HG02571 (cell line): ENCODE results near the gene GDPD2.
"Not testable (repeated sequence)": the region's sequence is repeated elsewhere in the genome, so short reads cannot be mapped to it uniquely, and the experiment has no call there.

Source experiments
- ATAC-seq: cut with Tn5 transposase; IDR thresholded peaks from one replicate; pipeline ENCODE4 v1.9.1; 2021; ENCODE audit warnings: mild to moderate bottlenecking, moderate library complexity; ENCODE audit not compliant: unreplicated experiment

The GDPD2 gene, protein sequence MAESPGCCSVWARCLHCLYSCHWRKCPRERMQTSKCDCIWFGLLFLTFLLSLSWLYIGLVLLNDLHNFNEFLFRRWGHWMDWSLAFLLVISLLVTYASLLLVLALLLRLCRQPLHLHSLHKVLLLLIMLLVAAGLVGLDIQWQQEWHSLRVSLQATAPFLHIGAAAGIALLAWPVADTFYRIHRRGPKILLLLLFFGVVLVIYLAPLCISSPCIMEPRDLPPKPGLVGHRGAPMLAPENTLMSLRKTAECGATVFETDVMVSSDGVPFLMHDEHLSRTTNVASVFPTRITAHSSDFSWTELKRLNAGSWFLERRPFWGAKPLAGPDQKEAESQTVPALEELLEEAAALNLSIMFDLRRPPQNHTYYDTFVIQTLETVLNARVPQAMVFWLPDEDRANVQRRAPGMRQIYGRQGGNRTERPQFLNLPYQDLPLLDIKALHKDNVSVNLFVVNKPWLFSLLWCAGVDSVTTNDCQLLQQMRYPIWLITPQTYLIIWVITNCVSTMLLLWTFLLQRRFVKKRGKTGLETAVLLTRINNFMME

DNA sequence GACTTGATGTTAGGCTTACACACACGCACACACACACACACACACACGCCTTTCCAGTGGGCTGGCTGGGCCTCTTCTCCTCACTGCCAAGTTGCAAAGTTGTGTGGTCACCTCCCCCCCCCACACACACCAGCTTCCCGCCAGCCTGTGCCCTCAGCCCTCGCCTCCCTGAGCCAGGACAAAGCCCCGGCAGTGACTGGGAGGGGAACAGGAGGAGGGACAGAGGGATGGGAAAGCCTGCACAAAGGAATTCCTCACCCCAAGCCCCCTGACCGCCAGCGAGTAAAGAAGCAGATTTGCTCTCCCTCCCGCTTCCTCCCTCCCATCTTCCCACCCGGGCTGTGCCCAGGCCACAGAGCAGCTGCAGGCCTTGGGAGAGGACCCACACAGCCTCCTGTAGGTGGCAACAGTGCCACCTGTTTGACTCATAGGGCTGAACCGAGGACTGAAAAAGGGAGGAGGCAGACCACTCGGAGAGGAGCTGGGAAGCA lies at the start of gene GDPD2:
Gene GDPD2 (plus strand): TSS at position 464 of the 491 bp plus-strand sequence. CDS start 1,671 bp downstream, outside the sequence.
- ATAC-seq, result no peak

DNA sequence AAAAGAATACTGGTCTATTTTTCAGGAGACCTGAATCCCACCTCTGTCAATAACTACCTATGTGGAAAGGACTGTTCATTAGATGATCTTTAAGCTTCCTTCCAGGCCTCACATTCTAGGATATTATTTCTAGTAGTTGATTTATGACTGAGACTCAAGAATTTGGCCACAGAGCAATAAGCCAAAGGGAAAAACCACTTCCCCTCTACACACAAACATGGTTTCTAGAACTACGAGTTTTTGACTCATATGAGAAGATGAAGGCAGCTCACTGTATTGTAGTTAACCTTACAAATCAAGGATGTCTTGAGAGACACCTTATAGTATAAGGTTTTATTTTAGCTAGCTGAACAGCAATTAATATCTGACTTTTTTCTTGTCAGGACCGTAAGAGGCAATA lies 36.9 kb upstream of the GDPD2 start:
- ATAC-seq, result no peak

DNA sequence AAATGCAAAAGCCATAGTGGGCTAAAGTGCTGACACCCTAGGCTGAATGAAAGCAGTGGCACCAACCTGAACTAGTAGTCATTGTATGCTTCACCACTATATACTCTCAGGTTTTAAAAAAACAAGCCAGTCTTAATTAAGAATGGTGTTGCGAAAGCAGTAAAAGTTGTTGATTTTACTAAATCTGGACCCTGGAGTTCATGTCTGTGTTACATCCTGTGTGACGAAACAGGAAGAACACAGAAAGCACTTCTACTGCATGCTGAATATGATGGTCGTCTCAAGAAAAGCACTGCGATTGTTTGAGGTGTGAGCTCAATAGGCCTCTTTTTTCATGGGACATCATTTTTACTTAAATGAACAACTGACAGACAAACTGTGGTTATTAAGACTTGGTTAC lies 24.2 kb upstream of the GDPD2 start:
- ATAC-seq, result no peak

DNA sequence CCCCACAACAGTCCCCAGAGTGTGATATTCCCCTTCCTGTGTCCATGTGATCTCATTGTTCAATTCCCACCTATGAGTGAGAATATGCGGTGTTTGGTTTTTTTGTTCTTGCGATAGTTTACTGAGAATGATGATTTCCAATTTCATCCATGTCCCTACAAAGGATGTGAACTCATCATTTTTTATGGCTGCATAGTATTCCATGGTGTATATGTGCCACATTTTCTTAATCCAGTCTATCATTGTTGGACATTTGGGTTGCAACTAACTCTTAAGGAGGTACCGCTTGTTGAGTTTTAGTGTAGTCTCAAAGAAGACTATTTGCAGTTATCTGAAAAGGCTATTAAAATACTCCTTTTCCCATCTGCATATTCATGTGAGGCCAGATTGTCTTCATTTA lies 22.9 kb upstream of the GDPD2 start:
- ATAC-seq, result not testable (repeated sequence)

DNA sequence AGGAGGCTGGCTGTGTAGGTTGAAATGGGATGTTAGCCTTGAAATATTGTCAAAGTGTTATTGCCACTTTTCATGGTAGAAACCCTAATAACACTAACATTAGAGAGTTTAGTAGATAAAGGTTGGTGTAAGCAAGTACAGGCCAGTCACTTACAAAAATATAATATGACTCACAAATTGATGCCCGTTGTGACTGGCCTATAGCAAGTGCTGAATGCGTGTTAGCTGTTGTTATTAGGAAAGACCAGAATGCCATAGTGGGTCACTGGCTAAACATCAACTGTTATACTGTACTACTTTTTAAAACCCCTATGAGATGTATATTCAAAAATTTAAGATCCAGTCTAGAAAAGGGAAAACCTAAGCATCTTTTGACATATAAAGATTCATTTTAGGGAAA lies 20.4 kb upstream of the GDPD2 start:
- ATAC-seq, result no peak

DNA sequence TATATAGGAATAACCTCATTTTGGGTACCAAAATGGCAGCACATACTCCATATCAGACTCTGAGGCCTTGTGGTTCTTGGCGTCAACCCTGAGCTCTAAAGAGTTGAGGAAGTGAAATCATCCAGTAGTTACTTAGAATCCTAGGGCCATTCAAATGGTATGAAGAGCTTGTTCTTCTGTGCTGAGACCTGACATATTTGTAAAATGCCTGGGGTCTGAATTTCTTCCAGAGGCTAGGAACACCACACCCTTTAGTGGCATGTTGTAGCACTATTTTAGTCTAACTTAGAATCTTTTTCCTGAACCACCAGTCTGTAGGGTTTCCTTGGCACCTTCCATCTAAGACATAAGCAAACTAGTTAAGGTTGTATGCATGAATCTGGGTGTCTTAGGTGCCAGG lies 18.1 kb upstream of the GDPD2 start:
- no peak for ATAC-seq

DNA sequence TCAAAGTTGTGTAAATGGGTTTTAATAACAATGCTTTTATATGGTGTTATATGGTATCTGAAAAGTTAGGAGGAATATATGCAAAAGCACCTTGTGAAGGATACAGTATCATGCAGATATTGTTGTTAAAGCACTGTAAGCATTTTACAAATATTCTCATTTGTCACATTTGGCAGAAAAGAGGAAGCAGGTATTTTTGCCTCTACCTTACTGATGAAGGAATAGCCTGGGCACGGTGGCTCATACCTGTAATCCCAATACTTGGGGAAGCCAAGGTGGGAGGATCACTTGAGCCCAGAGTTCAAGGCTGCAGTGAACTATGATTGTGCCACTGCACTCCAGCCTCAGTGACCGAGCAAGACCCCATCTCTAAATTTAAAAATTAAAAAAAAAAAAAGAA lies 12.2 kb upstream of the GDPD2 start:
- no peak for ATAC-seq

DNA sequence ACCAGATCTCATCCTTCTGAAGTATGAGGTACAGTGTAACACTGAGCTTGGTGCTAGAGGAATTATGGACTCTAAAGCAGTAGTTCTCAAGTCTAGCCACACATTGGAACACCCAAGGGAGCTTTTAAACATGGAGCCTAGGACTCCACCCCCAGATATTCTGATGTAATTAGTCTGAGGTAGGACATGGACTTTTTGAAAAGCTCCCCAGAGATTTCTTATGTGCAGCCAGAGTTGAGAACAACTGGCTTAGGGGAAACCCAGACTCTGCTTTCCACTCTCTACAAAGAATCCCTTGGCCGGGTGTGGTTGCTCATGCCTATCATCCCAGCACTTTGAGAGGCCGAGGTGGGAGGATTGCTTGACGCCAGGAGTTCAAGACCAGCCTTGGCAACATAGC lies 11.6 kb upstream of the GDPD2 start:
- ATAC-seq, result no peak

DNA sequence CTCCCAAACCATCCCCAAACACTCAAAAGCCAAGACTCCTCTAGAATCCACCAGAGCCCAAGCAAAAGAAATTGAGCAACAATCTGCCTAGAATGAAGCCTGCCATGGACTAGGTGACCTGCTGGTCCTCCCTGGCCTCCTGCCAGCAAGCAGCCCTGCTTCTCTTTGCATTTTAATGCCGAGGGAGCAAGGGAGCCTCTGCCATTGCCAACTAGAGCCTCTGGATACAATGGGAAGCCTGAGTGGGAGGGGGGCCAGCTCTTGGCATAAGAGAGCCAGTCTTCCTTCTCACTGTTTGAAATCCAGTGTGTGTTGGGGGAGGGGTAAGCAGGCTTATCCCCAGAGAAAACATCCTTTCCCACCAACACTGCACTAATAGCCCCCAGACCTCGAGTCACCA lies 1.5 kb upstream of the GDPD2 start:
- ATAC-seq, result no peak

DNA sequence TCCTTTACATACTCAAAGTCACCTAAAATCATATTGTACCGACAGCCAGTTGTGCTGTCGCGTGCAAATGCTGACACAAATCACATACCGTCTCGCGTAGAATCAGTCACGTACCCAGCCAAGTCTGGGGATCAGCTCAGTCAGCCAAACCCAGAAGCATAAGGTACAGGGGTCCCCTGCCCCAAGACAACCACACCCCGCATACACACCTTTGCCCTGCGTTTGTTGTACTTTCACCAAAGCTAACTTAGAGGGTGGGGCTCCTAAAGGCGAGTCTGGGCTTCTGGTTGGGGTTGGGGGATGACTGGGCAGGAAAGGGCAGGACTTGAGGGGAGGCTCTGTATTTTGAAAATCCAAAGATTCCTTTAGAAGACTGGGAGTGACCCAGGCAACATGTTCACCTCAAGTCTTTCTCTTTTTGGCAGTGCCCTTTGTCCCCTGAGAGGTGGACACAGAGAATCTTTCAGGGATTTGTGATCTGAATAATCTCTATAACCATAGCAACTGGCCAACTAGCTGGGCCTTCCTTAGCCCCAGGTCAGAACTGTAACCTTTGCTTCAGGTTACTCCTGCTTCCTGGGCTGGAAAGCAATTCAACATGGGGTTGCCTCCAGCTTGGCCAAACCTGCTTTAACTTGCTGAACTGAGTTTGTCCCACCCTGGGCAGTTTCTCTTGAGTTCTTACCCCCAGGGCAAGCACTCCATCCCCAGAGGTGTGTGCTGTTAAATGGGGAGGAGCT lies 992 bp downstream of the GDPD2 start:
- no peak for ATAC-seq

DNA sequence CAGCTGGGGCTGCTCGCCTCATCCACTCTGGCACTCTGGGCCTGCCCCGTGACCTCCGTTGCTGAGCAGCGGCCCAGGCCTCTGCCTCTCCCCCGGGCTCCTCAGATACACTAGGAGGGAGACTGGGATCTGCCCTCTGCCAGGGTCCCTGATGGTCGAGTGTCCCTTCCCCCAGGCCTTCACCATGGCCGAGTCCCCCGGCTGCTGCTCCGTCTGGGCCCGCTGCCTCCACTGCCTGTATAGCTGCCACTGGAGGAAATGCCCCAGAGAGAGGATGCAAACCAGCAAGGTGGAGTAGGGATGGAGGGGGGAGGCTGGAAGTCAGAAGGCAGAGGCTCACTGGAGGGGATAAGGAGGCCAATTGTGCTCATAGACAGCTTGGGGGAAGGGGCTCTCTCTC lies 1.7 kb downstream of the GDPD2 start:
- no peak for ATAC-seq

DNA sequence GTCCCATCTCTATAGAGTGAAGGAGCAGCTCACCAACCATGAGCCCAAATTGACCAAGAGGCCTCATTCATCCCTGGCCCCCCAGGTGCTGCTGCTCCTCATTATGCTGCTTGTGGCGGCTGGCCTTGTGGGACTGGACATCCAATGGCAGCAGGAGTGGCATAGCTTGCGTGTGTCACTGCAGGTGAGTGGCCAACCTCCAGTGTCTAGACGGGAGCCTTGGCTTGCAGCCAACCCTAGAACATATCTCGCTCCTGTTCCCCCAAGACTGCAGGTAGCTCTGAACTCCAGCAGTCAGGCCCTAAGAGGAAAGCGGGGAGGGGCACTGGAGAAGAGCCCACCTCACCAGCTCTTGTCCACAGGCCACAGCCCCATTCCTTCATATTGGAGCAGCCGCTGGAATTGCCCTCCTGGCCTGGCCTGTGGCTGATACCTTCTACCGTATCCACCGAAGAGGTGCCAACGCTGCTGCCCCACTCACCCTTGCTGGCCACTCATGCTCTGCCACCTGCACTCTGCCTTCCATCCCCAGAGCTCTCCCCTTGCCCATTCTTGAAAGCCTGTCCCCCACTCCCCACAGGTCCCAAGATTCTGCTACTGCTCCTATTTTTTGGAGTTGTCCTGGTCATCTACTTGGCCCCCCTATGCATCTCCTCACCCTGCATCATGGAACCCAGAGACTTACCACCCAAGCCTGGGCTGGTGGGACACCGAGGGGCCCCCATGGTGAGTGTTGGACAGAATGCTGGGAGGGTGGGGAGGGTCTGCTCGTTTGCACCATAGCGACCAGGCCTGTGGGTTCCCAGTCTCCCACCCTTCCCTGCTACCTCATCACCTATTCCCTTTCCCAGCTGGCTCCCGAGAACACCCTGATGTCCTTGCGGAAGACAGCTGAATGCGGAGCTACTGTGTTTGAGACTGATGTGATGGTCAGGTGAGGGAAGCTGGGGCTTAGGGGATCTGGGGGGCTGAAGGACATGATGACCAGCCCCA lies 3.5 kb downstream of the GDPD2 start:
- ATAC-seq, result no peak

DNA sequence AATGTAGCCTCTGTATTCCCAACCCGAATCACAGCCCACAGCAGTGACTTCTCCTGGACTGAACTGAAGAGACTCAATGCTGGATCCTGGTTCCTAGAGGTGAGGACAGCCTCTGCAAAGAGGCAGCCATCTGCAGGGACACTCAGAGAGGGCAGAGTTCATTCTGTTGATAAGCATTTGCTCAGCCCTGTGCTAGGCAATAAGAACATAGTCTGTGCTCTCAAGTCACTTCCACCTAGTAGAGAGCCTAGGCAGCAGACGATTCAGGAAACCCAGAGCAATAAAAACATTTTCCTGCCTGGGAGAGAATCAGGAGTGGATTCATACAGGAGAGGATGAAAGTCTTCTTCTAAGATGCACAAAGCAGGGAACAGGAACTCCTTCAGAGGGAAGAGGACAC lies 4.3 kb downstream of the GDPD2 start:
- no peak for ATAC-seq

DNA sequence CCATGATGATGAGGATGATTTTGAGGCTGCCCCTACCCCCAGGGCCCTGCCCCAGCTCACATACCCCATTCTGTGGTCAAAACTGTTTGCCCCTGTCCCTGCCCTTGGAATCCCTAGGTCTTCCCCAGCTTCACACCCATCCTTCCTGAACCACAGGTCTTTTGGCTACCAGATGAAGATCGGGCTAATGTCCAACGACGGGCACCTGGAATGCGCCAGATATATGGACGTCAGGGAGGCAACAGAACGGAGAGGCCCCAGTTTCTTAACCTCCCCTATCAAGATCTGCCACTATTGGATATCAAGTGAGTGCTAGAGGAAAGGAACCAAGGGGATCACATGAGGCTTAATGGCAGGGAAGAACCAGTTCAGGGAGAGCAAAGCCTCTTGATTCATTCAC lies 6.6 kb downstream of the GDPD2 start:
- no peak for ATAC-seq

DNA sequence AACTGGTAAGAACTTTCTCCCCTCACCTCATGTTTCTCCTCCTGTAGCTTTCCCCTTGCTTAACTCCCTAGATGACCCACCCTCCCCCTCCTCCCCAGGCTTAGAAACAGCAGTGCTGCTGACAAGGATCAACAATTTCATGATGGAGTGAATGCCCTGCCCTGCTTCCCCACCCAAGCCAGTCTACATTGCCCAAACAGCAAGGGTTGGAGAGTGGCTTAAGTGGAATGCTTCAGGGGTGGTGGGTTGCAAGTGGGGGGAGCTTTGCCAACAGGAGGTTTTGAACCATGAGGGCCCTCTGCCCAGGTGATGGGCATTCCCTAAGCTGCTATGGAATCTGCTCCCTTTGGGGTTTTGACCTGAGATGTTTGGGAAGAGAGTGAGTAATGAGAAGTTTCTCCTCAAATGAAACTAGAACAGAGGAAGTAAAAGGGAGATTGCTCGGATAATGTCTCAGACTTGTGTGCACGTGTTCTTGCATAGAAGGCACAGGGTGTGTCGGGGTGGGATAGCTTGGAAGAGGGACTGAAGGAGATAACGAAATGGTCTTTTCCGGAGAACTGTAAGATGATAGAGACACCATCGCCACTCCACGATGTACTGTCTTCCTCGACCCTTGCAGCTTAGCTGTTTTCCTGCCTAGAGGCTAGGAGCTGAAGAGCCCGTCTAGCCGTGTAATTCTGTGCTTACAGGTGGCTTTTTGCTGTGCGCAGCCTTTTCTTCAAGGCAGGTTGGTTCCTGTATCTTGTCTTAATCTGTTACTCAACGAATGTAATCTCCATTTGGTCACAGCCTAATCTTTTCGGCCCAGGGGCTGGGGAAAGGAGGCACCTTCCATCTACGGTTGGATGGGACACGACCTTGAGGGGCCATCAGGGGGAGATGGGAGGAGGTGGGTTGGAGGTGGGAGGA lies 10.1 kb downstream of the GDPD2 start:
- ATAC-seq, result no peak

DNA sequence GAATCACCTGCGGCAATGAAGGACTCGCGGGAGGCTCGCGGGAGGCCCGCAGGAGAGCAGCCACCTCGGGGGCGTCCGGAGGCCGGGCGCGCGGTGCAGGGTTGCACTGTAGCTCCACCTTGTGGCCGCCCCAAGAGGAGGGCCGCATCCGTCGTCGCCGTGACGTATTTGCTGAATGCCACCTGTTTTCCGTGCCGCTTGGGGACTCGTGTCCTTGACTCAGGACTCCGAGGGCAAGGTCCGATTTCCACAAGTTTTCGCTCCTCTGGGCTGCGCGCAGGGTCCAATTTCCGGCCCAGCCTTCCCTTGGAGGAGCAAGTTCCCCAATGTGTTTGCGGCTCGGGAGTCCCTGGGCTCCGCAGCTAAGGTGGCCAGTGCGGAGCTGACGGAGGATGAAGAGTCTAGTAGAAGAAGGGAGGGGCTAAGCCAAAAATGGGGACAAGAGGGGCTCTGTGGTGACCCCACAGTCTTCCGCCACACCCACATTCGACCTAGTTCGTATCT lies 10.8 kb downstream of the GDPD2 start:
- peak; percentile 48 for ATAC-seq

DNA sequence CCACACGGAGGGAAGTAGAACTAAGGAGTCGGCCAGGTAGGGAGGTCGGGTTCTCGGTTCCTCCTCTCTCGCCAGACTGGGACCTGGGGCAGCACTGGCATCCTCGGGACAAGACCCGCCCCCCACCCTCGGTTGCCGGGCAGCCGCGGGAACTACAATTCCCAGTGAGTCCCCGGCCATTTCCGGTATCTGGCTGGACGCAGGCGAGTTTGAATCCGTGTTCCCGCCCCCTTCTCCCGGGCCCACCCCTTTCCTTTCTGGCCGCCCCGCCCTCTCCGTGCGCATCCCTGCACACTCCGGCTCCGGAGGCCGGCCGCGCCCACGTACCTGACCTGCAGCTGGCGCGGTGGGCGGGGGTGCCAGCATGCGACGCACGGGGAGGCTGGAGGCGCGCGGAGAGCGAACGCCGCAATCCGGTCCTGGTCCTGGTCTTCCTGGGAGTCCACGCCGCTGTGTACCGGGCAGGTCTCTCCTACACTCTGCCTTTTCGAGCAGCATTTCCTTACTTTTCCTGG lies 11.3 kb downstream of the GDPD2 start:
- ATAC-seq, result peak; percentile 65

DNA sequence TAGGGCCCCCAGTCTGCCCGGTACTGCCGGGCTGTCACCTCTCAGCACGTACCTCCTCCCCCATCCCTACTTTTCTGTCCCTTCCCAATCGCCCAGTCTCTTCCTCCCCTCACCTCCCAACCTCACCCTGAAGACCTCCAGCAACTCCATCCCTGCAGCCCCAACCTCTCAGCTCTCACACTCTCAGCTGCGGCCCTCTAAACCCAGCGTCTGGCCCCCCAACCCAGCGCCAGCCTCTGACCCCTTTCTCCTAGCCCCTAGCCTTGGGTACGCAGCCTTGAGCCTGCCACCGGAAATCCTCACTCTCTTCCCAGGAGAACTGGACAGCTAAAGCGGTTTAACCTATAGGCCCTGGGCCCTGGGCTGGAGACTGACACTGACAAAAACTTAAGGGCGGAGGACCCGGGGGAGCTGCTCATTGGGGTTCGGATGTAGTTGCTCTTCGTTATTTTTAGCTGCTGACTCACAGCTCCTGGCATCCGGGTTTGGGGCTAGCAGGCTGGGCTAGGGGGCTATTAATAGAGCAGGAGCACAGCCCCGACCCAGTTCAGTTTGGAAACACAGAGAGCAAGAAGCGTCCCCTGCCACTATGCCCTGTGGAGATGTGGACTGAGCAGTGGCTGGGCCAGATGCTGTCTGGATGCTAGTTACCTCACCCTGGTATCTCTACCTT lies 11.9 kb downstream of the GDPD2 start:
- no peak for ATAC-seq

DNA sequence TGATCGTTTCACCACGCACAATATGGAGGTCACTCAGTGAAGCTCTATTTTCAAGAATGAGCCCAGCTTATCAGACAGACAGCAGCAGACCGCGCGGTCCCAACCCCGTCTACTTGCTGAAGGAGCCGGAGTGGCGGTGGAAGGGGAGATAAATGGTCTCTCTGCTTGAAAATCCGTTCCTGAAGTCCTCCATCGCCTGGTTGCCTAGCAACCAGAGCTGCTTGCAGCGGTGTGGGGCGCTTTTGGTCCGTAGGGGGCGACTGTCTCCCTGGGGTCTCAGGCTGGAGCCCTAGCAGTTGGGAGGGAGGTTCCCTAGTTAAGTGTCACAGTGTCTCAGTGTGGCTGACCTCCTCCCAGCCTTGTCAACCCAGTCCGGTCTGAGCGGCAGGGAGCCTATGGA lies 13.2 kb downstream of the GDPD2 start:
- no peak for ATAC-seq
